Neuronal stem cell (in vitro differentiated cells): ENCODE results near the gene ENTPD3.
"Not testable (repeated sequence)": the region's sequence is repeated elsewhere in the genome, so short reads cannot be mapped to it uniquely, and the experiment has no call there.

ENCODE experiments used
- DNase-seq: peaks from one replicate; pipeline ENCODE4 v3.0.0-alpha.2; 2013; ENCODE audit warnings: low spot score
- H2AFZ ChIP-seq: one replicate; pipeline ENCODE4 v1.6.1; 2013; ENCODE audit warnings: mild to moderate bottlenecking, low read length, inconsistent platforms
- H2AK5ac ChIP-seq: 2 replicates; pipeline ENCODE4 v1.6.1; 2013; ENCODE audit warnings: low read depth, mild to moderate bottlenecking, inconsistent platforms, low read length, moderate library complexity, mixed read lengths
- H2BK120ac ChIP-seq: 2 replicates; pipeline ENCODE4 v1.6.1; 2013; ENCODE audit warnings: low read depth, mild to moderate bottlenecking, inconsistent platforms, low read length, moderate library complexity, mixed read lengths
- H2BK12ac ChIP-seq: one replicate; pipeline ENCODE4 v1.6.1; 2013; ENCODE audit warnings: low read length, inconsistent platforms
- H2BK15ac ChIP-seq: 2 replicates; pipeline ENCODE4 v1.6.1; 2013; ENCODE audit warnings: mild to moderate bottlenecking, low read length, inconsistent platforms, mixed read lengths
- H2BK5ac ChIP-seq: one replicate; pipeline ENCODE4 v1.6.1; 2013; ENCODE audit warnings: inconsistent platforms, mild to moderate bottlenecking, low read length, moderate library complexity
- H3K14ac ChIP-seq: one replicate; pipeline ENCODE4 v1.6.1; 2013; ENCODE audit warnings: low read length, inconsistent platforms
- H3K18ac ChIP-seq: 2 replicates; pipeline ENCODE4 v1.6.1; 2013; ENCODE audit warnings: low read length, inconsistent platforms
- H3K23ac ChIP-seq: 2 replicates; pipeline ENCODE4 v1.6.1; 2013; ENCODE audit warnings: low read depth, mild to moderate bottlenecking, mixed read lengths, low read length, inconsistent platforms; ENCODE audit not compliant: poor library complexity
- H3K27ac ChIP-seq: replicated peaks from 3 replicates; pipeline ENCODE4 v1.5.1; 2013; ENCODE audit warnings: low read length, inconsistent platforms
- H3K27me3 ChIP-seq, 3 experiments: 2 replicates each; pipeline ENCODE4 v1.6.1; 2013; ENCODE audit warnings: low read length in 3 of 3, mild to moderate bottlenecking in 2 of 3, inconsistent platforms in 1 of 3, low read depth in 1 of 3, mixed read lengths in 1 of 3, moderate library complexity in 1 of 3; ENCODE audit not compliant: control insufficient read depth in 3 of 3, insufficient read depth in 3 of 3
- H3K36me3 ChIP-seq, 2 donors: replicated peaks in 1 of 2; 2 replicates each; pipeline ENCODE4 v1.6.1; 2013; ENCODE audit warnings: low read length in 2 of 2; ENCODE audit not compliant: control insufficient read depth in 2 of 2, insufficient read depth in 2 of 2
- H3K4ac ChIP-seq: 2 replicates; pipeline ENCODE4 v1.6.1; 2013; ENCODE audit warnings: inconsistent platforms, mild to moderate bottlenecking, low read length, moderate library complexity
- H3K4me1 ChIP-seq, 2 donors: 1 replicate in 1 of 2; 2 replicates in 1 of 2; pipeline ENCODE4 v1.6.1; 2013; ENCODE audit warnings: low read length in 2 of 2, low read depth in 1 of 2; ENCODE audit not compliant: control insufficient read depth in 2 of 2, insufficient read depth in 1 of 2
- H3K4me2 ChIP-seq: one replicate; pipeline ENCODE4 v1.6.1; 2013; ENCODE audit warnings: mild to moderate bottlenecking, low read length, inconsistent platforms; ENCODE audit not compliant: insufficient read depth, poor library complexity, severe bottlenecking
- H3K4me3 ChIP-seq, 2 donors: 2 replicates each; pipeline ENCODE4 v1.5.1; 2013; ENCODE audit warnings: low read length in 2 of 2, mild to moderate bottlenecking in 2 of 2, inconsistent platforms in 1 of 2, moderate library complexity in 1 of 2
- H3K79me1 ChIP-seq: one replicate; pipeline ENCODE4 v1.6.1; 2013; ENCODE audit warnings: low read depth, mild to moderate bottlenecking, inconsistent platforms, low read length, moderate library complexity
- H3K9ac ChIP-seq: one replicate; pipeline ENCODE4 v1.6.1; 2013; ENCODE audit warnings: mild to moderate bottlenecking, low read depth, low read length, inconsistent platforms; ENCODE audit not compliant: poor library complexity
- H3K9me3 ChIP-seq, 2 donors: replicated peaks in 1 of 2; 2 replicates each; pipeline versions ENCODE3 to v1.6.1; 2013; ENCODE audit warnings: low read length in 2 of 2, mild to moderate bottlenecking in 2 of 2, inconsistent platforms in 1 of 2, low read depth in 1 of 2, mixed read lengths in 1 of 2, moderate library complexity in 1 of 2; ENCODE audit not compliant: control insufficient read depth in 2 of 2, insufficient read depth in 1 of 2
- H4K8ac ChIP-seq: one replicate; pipeline ENCODE4 v1.6.1; 2013; ENCODE audit warnings: low read depth, mild to moderate bottlenecking, inconsistent platforms, low read length, moderate library complexity
- H4K91ac ChIP-seq: one replicate; pipeline ENCODE4 v1.6.1; 2013; ENCODE audit warnings: low read length, low read depth, mild to moderate bottlenecking, inconsistent platforms; ENCODE audit not compliant: poor library complexity
- WGBS, 2 donors: extraction: QIAGEN DNeasy Blood & Tissue Kit; methylation state at CpG; one replicate each; pipeline ENCODE4 v1.1.7; 2013; ENCODE audit warnings: missing lambda C conversion rate in 2 of 2, mixed read lengths in 1 of 2; ENCODE audit not compliant: insufficient read length in 2 of 2, insufficient replicate concordance in 1 of 2; ENCODE audit errors: extremely low coverage in 2 of 2; 5-methylcytosine and 5-hydroxymethylcytosine counted together

Gene ENTPD3

GRCh38 chr3:40456940-40457823 is 70.2 kb downstream of the ENTPD3 start, which contains the start of gene RPL14:
TSS of gene RPL14 (plus strand) at chr3:40457339. CDS start at chr3:40457472, 133 bp downstream.
- H3K14ac ChIP-seq = peak within 1 kb of the TSS; percentile 79
- peak within 1 kb of the TSS; percentile 85 for H3K18ac ChIP-seq
- no peaks in the 10 kb centered on the region for H3K79me1 ChIP-seq
- H3K27ac ChIP-seq = no peak within 1 kb of the TSS
- no peaks in the 10 kb centered on the region for H3K9me3 ChIP-seq
- H3K4me2 ChIP-seq = peak within 1 kb of the TSS; percentile 52
- H4K8ac ChIP-seq = no peak within 1 kb of the TSS
- peak within 1 kb of the TSS; percentile 82 to 98 for H3K4me3 ChIP-seq
- H3K4ac ChIP-seq = no peak within 1 kb of the TSS
- no peak within 1 kb of the TSS for H2BK12ac ChIP-seq
- peak within 1 kb of the TSS; percentile 68 for H2BK5ac ChIP-seq
- no peak within 1 kb of the TSS for H4K91ac ChIP-seq
- H3K4me1 ChIP-seq = peaks cover 6 to 8% of the 10 kb centered on the region in 2 donors
- peak within 1 kb of the TSS; percentile 89 for H3K23ac ChIP-seq
- peaks cover 17 to 44% of the 10 kb centered on the region in 2 donors for H3K36me3 ChIP-seq
- H2BK15ac ChIP-seq = no peak within 1 kb of the TSS
- H3K9ac ChIP-seq = peak within 1 kb of the TSS; percentile 98
- DNase-seq = peak; percentile 87
- no peak within 1 kb of the TSS for H2BK120ac ChIP-seq
- H2AFZ ChIP-seq = peak within 1 kb of the TSS; percentile 71
- H2AK5ac ChIP-seq = peak within 1 kb of the TSS; percentile 81
- WGBS, 2 donors = no CpG with 5 or more reads among the region's 79 CpGs
- H3K27me3 ChIP-seq = no peaks in the 10 kb centered on the region

DNA sequence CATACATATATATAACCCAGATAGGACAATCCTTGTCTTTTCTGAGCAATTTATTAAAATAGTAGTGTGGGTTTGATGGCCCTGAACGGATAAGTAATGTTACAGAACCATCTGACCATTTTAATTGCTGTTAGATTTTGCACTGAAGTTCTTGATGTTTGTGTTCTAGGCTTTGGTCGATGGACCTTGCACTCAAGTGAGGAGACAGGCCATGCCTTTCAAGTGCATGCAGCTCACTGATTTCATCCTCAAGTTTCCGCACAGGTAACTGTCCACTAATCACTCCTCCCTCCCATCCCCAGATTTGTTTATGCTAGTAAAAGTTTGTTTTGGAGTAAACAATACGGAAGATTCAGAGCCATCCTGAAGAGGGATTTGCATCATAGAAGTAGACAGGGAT is 71.5 kb downstream of the ENTPD3 start:
- no peak overlapping the region for H4K91ac ChIP-seq
- no peak overlapping the region for H2AFZ ChIP-seq
- no peak overlapping the region for H3K14ac ChIP-seq
- H3K4ac ChIP-seq = no peak overlapping the region
- H3K9ac ChIP-seq = no peak overlapping the region
- no peak overlapping the region for H2BK120ac ChIP-seq
- H3K23ac ChIP-seq = no peak overlapping the region
- H2BK5ac ChIP-seq = no peak overlapping the region
- no peaks in the 10 kb centered on the region for H3K27me3 ChIP-seq
- H3K4me3 ChIP-seq = peak overlapping the region in 1 of 2 donors; percentile 82
- H3K9me3 ChIP-seq = no peaks in the 10 kb centered on the region
- H4K8ac ChIP-seq = no peak overlapping the region
- peaks cover 23 to 56% of the 10 kb centered on the region in 2 donors for H3K36me3 ChIP-seq
- no peak overlapping the region for H2BK15ac ChIP-seq
- DNase-seq = no peak
- no peak overlapping the region for H3K4me2 ChIP-seq
- H3K4me1 ChIP-seq = peaks cover 3 to 6% of the 10 kb centered on the region in 2 donors
- no peak overlapping the region for H2AK5ac ChIP-seq
- H3K27ac ChIP-seq = no peak overlapping the region
- no peaks in the 10 kb centered on the region for H3K79me1 ChIP-seq
- H2BK12ac ChIP-seq = no peak overlapping the region
- no peak overlapping the region for H3K18ac ChIP-seq
- no CpG with 5 or more reads among the region's 4 CpGs for WGBS, 2 donors

- not testable (repeated sequence) for H2BK5ac ChIP-seq, H3K9ac ChIP-seq, H2BK12ac ChIP-seq, H3K4me3 ChIP-seq, H2AFZ ChIP-seq, H3K18ac ChIP-seq, H2BK120ac ChIP-seq, H3K4ac ChIP-seq, DNase-seq, H3K79me1 ChIP-seq, H3K4me1 ChIP-seq, H4K91ac ChIP-seq, H3K27me3 ChIP-seq, H3K14ac ChIP-seq, H2AK5ac ChIP-seq, H3K9me3 ChIP-seq, H2BK15ac ChIP-seq, H4K8ac ChIP-seq, H3K4me2 ChIP-seq, H3K27ac ChIP-seq, H3K23ac ChIP-seq
- WGBS, 2 donors = no CpG with 5 or more reads among the region's 6 CpGs
- H3K36me3 ChIP-seq = peaks cover 29 to 77% of the 10 kb centered on the region in 2 donors
Observed at GRCh38 chr3:40460481-40460880, 73.5 kb downstream of the ENTPD3 start.

DNA sequence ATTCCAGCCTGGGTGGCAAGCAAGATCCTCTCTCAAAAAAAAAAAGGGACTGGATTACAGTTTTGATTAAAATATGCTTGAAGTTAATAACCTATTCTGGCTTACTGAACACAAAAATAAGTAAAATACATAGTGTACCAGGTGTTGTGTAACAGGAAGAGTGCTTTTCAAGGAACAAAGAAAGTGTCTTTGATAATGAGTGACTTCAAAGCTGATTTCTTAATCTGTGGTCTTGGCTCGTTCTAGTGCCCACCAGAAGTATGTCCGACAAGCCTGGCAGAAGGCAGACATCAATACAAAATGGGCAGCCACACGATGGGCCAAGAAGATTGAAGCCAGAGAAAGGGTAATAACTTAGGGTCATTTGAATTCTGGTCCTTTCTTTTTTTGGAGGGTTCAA is 74.2 kb downstream of the ENTPD3 start:
- no peak overlapping the region for H3K4me2 ChIP-seq
- no peak overlapping the region for H2AFZ ChIP-seq
- no peak overlapping the region for H3K14ac ChIP-seq
- no peaks in the 10 kb centered on the region for H3K27me3 ChIP-seq
- no peak overlapping the region for H2AK5ac ChIP-seq
- no peaks in the 10 kb centered on the region for H3K79me1 ChIP-seq
- WGBS, 2 donors = no CpG with 5 or more reads among the region's 3 CpGs
- H3K18ac ChIP-seq = no peak overlapping the region
- no peak overlapping the region for H2BK15ac ChIP-seq
- H3K4me1 ChIP-seq = peaks cover 3 to 6% of the 10 kb centered on the region in 2 donors
- H3K36me3 ChIP-seq = peaks cover 30 to 81% of the 10 kb centered on the region in 2 donors
- no peak overlapping the region for H4K91ac ChIP-seq
- H3K27ac ChIP-seq = no peak overlapping the region
- no peak overlapping the region for H2BK5ac ChIP-seq
- no peak overlapping the region for H2BK120ac ChIP-seq
- no peak overlapping the region for H3K4ac ChIP-seq
- DNase-seq = no peak
- H3K9ac ChIP-seq = no peak overlapping the region
- no peak overlapping the region for H4K8ac ChIP-seq
- no peak overlapping the region for H3K23ac ChIP-seq
- no peak overlapping the region for H2BK12ac ChIP-seq
- H3K9me3 ChIP-seq = no peaks in the 10 kb centered on the region
- no peak overlapping the region for H3K4me3 ChIP-seq
